Chondrocyte (in vitro differentiated cells): ENCODE measurements around the gene TFF1. TPM values are rescaled to one million over a fixed set of nuclear protein-coding genes. Genes with fewer than 3 reads are reported as not detected.

Experiments used
- DNase-seq: peaks from one replicate; pipeline ENCODE4 v3.0.0; 2021; ENCODE audit warnings: mixed read lengths, low spot score
- H3K27ac Mint-ChIP-seq: one replicate; pipeline ENCODE4 v1.8.0; 2021; ENCODE audit warnings: mild to moderate bottlenecking, moderate library complexity, mixed read lengths; ENCODE audit not compliant: unreplicated experiment
- H3K27me3 Mint-ChIP-seq: 2 replicates; pipeline ENCODE4 v1.8.0; 2021; ENCODE audit warnings: low read depth, mixed read lengths
- H3K36me3 Mint-ChIP-seq: 2 replicates; pipeline ENCODE4 v1.8.0; 2021; ENCODE audit warnings: low read depth, mixed read lengths
- H3K4me1 Mint-ChIP-seq: 2 replicates; pipeline ENCODE4 v1.8.0; 2021; ENCODE audit warnings: low read depth, mild to moderate bottlenecking, mixed read lengths
- H3K4me3 Mint-ChIP-seq: one replicate; pipeline ENCODE4 v1.8.0; 2021; ENCODE audit warnings: mild to moderate bottlenecking, moderate library complexity, mixed read lengths; ENCODE audit not compliant: unreplicated experiment
- H3K9me3 Mint-ChIP-seq: 2 replicates; pipeline ENCODE4 v1.8.0; 2021; ENCODE audit warnings: low read depth, mixed read lengths
- total RNA-seq: library from RNA; stranded (reverse); gene quantifications from 3 replicates; pipeline ENCODE4 v1.2.1, GENCODE V29; 2021
- TF ChIP-seq, protein P1 (sequence below): fragments of 200-600 bp; sonication (generic); IDR thresholded peaks from 2 replicates; pipeline ENCODE4 v1.5.0; 2021; ENCODE audit warnings: antibody characterized with exemption, mild to moderate bottlenecking, moderate library complexity

Gene TFF1
- total RNA-seq, 1 donor from 2014 or later = not detected

- Mint-ChIP-seq H3K4me1 (no peaks in the 10 kb centered on the region), H3K4me3 (no peak overlapping the region), H3K9me3 (no peaks in the 10 kb centered on the region), H3K27me3 (peaks cover 24% of the 10 kb centered on the region), H3K27ac (no peak overlapping the region), H3K36me3 (no peaks in the 10 kb centered on the region)
- TF ChIP-seq, protein P1, sequence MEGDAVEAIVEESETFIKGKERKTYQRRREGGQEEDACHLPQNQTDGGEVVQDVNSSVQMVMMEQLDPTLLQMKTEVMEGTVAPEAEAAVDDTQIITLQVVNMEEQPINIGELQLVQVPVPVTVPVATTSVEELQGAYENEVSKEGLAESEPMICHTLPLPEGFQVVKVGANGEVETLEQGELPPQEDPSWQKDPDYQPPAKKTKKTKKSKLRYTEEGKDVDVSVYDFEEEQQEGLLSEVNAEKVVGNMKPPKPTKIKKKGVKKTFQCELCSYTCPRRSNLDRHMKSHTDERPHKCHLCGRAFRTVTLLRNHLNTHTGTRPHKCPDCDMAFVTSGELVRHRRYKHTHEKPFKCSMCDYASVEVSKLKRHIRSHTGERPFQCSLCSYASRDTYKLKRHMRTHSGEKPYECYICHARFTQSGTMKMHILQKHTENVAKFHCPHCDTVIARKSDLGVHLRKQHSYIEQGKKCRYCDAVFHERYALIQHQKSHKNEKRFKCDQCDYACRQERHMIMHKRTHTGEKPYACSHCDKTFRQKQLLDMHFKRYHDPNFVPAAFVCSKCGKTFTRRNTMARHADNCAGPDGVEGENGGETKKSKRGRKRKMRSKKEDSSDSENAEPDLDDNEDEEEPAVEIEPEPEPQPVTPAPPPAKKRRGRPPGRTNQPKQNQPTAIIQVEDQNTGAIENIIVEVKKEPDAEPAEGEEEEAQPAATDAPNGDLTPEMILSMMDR = peak; percentile 68
- no peak for DNase-seq
Measured at GRCh38 chr21:42337830-42338728, 28.3 kb downstream of the TFF1 start.

- no peak overlapping the region for H3K27ac Mint-ChIP-seq
- TF ChIP-seq, protein P1 = no peak
- no peak for DNase-seq
Measured at GRCh38 chr21:42337276-42337675, 29.1 kb downstream of the TFF1 start.

GRCh38 chr21:42336054-42336453, 30.3 kb downstream of the TFF1 start:
- Mint-ChIP-seq H3K27me3 (peaks cover 29% of the 10 kb centered on the region), H3K27ac (no peak overlapping the region), H3K36me3 (peaks cover 3% of the 10 kb centered on the region), H3K4me1 (no peaks in the 10 kb centered on the region), H3K9me3 (peaks cover 12% of the 10 kb centered on the region), H3K4me3 (no peak overlapping the region)
- TF ChIP-seq, protein P1 = no peak
- no peak for DNase-seq

More at GRCh38 chr21:42337276-42337675, 29.1 kb downstream of the TFF1 start:
- peaks cover 3% of the 10 kb centered on the region for H3K36me3 Mint-ChIP-seq
- H3K4me1 Mint-ChIP-seq = no peaks in the 10 kb centered on the region
- peaks cover 29% of the 10 kb centered on the region for H3K27me3 Mint-ChIP-seq
- no peaks in the 10 kb centered on the region for H3K9me3 Mint-ChIP-seq
- H3K4me3 Mint-ChIP-seq = no peak overlapping the region

DNA sequence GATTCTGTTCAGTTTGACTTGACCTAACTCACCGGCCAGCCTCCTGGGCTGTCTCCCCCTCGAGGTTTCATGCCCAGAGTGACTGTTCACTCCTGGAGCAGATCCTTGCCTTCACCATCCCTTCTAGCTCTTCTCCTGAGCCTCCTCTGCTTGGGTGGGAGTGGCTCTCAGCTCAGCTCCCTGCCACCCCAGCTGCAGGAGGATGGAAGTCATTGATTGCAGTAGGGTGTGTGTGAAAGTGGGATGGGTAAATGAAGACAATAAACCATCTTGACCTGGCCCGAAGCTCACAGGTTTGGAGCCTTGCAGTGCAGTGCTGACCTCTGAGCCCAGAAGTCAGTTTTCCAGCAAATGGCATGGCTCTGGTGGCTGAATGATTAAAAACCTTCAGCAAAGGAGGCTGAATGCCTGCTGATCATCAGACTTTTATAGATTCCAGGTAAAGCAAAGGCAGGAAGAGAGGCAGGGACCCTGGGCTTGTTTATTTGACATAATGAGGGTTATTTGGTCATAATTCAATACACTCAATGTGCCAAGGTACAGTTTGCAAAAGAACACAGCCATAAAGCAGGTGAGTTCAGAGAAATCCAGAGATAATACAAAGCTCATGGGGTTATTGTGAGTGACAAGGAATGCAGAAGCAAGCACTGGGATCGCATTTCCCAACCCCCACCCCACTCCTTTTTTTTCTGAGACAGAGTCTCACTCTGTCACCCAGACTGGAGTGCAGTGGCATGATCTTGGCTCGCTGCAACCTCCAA, 33.6 kb downstream of the TFF1 start:
- Mint-ChIP-seq H3K27ac (no peak overlapping the region), H3K9me3 (peaks cover 23% of the 10 kb centered on the region), H3K4me1 (no peaks in the 10 kb centered on the region), H3K4me3 (no peak overlapping the region), H3K27me3 (peaks cover 38% of the 10 kb centered on the region), H3K36me3 (peaks cover 6% of the 10 kb centered on the region)
- DNase-seq = no peak
- TF ChIP-seq, protein P1 = no peak

GRCh38 chr21:42331660-42332059, 34.7 kb downstream of the TFF1 start:
- peaks cover 6% of the 10 kb centered on the region for H3K36me3 Mint-ChIP-seq

More at GRCh38 chr21:42331660-42332059, 34.7 kb downstream of the TFF1 start:
- peaks cover 32% of the 10 kb centered on the region for H3K27me3 Mint-ChIP-seq
- H3K9me3 Mint-ChIP-seq = peaks cover 23% of the 10 kb centered on the region
- H3K27ac Mint-ChIP-seq = no peak overlapping the region
- DNase-seq = no peak
- no peak overlapping the region for H3K4me3 Mint-ChIP-seq
- no peaks in the 10 kb centered on the region for H3K4me1 Mint-ChIP-seq
- TF ChIP-seq, protein P1 = no peak
